Muscle layer of duodenum (tissue), 2 donors: ENCODE data around the gene FILIP1.

Source experiments
- H3K27ac ChIP-seq: one replicate; pipeline ENCODE4 v1.7.0; 2013; ENCODE audit warnings: mild to moderate bottlenecking, low read length
- H3K27me3 ChIP-seq: one replicate; pipeline ENCODE4 v1.7.0; 2013; ENCODE audit warnings: low read depth, mild to moderate bottlenecking, control low read depth, low read length
- H3K36me3 ChIP-seq, 2 donors: one replicate each; pipeline ENCODE4 v1.7.0; 2013; ENCODE audit warnings: low read length in 2 of 2, control low read depth in 1 of 2, mild to moderate bottlenecking in 1 of 2; ENCODE audit not compliant: insufficient read depth in 2 of 2, control insufficient read depth in 1 of 2
- H3K4me1 ChIP-seq, 2 donors: one replicate each; pipeline ENCODE4 v1.7.0; 2013; ENCODE audit warnings: low read length in 2 of 2, mild to moderate bottlenecking in 2 of 2, control low read depth in 1 of 2, moderate library complexity in 1 of 2; ENCODE audit not compliant: insufficient read depth in 2 of 2, control insufficient read depth in 1 of 2
- H3K4me3 ChIP-seq, 2 donors: one replicate each; pipeline ENCODE4 v1.7.0; 2013; ENCODE audit warnings: low read length in 2 of 2, low read depth in 1 of 2, mild to moderate bottlenecking in 1 of 2
- H3K9me3 ChIP-seq, 2 donors: one replicate each; pipeline ENCODE4 v1.7.0; 2013; ENCODE audit warnings: low read length in 2 of 2, control low read depth in 1 of 2, mild to moderate bottlenecking in 1 of 2; ENCODE audit not compliant: control insufficient read depth in 1 of 2
- donor health status: healthy.

The FILIP1 gene

GRCh38 chr6:75431379-75431778 lies 62.2 kb downstream of the FILIP1 start:
- H3K4me1 ChIP-seq, result peaks cover 9 to 27% of the 10 kb centered on the region in 2 donors
- H3K9me3 ChIP-seq, result no peaks in the 10 kb centered on the region
- H3K4me3 ChIP-seq, result no peak overlapping the region
- no peaks in the 10 kb centered on the region for H3K36me3 ChIP-seq
- no peak overlapping the region for H3K27ac ChIP-seq
- H3K27me3 ChIP-seq, result no peaks in the 10 kb centered on the region

DNA sequence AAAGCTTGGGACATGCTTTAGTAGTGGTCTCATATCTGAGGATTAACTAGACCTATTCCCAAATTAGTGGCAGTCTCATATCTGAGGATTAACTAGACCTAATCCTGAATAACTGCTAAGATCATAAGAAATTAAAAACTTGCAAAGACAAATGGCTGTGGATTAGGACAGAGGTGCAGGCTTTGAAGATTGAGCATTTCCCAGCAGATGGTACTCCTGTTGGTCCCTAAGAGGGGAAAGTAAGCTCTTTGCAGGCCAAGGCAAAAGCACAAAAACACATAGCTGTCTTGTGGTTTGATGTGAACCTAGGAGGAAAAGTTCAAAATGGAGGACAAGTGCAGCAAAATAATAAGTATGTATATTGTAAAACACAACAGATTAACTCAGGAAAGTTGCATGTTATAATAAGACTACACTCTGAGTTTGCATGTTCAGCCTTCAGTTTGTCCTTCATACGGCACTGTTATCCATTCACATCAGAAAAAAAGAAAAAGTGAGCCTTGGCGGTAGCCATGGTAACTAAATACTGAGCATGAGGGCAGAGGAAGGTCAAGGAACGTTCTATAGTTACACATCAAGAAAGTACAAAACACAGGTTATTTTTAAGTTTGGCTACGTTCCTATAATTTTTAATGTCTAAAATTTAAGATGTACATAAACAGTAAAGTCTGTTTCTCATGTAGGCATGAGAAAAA lies 62.8 kb downstream of the FILIP1 start:
- H3K4me3 ChIP-seq, result no peak overlapping the region
- no peak overlapping the region for H3K27ac ChIP-seq
- H3K36me3 ChIP-seq, result no peaks in the 10 kb centered on the region
- no peaks in the 10 kb centered on the region for H3K9me3 ChIP-seq
- peaks cover 7 to 22% of the 10 kb centered on the region in 2 donors for H3K4me1 ChIP-seq
- no peaks in the 10 kb centered on the region for H3K27me3 ChIP-seq

- Histone ChIP-seq H3K9me3 (no peaks in the 10 kb centered on the region), H3K27me3 (no peaks in the 10 kb centered on the region), H3K27ac (no peak overlapping the region), H3K36me3 (no peaks in the 10 kb centered on the region), H3K4me1 (peaks cover 7 to 22% of the 10 kb centered on the region in 2 donors), H3K4me3 (no peak overlapping the region)
Measured at GRCh38 chr6:75429061-75429703, 64.4 kb downstream of the FILIP1 start.

DNA sequence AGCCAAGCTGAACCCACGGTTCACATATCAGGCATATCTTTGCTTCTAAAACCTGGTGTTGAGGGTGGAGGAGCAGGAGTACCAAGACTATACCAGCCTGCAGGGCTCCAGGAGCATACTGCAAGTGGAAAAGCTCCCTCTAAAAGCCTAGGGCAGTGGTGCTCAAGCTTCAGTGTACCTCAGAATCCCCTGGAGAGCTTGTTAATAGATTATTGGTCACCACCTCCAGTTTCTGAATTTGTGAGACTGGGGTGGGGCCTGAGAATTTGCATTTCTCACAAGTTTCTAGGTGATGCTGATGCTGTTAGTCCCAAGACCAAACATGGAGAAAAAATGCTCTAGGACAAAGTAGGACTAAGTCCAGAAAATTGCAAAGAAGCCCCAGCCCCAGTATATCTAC lies 65.4 kb downstream of the FILIP1 start:
- H3K36me3 ChIP-seq, result no peaks in the 10 kb centered on the region
- no peak overlapping the region for H3K4me3 ChIP-seq
- H3K9me3 ChIP-seq, result no peaks in the 10 kb centered on the region
- peaks cover 7 to 22% of the 10 kb centered on the region in 2 donors for H3K4me1 ChIP-seq
- H3K27me3 ChIP-seq, result no peaks in the 10 kb centered on the region
- H3K27ac ChIP-seq, result no peak overlapping the region

DNA sequence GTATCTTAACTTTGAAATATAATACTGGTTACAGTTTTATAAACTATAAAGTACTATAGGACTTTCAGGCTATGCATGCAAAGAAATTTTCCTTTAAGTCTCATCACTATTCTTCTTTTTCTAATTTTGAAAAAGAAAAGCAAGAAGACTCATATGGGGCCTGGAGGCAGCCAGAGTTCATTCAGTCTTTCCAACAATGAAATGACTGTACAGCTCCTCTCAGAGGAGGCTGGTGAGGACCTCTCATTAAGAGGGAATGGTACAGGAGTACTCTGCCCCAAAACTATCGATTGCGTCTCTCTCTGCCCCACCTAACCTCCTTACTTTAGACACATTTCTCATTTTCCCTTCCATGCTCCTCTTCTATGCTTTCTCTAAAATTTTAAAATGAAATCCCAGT lies 66.3 kb downstream of the FILIP1 start:
- Histone ChIP-seq H3K4me3 (no peak overlapping the region), H3K36me3 (no peaks in the 10 kb centered on the region), H3K27ac (no peak overlapping the region), H3K27me3 (no peaks in the 10 kb centered on the region), H3K9me3 (no peaks in the 10 kb centered on the region), H3K4me1 (peaks cover 7 to 22% of the 10 kb centered on the region in 2 donors)

- H3K27me3 ChIP-seq, result no peaks in the 10 kb centered on the region
- H3K27ac ChIP-seq, result no peak overlapping the region
- no peak overlapping the region for H3K4me3 ChIP-seq
- H3K36me3 ChIP-seq, result no peaks in the 10 kb centered on the region
- no peaks in the 10 kb centered on the region for H3K9me3 ChIP-seq
- H3K4me1 ChIP-seq, result peaks cover 0 to 7% of the 10 kb centered on the region in 2 donors
Measured at GRCh38 chr6:75424618-75425548, 68.7 kb downstream of the FILIP1 start.

DNA sequence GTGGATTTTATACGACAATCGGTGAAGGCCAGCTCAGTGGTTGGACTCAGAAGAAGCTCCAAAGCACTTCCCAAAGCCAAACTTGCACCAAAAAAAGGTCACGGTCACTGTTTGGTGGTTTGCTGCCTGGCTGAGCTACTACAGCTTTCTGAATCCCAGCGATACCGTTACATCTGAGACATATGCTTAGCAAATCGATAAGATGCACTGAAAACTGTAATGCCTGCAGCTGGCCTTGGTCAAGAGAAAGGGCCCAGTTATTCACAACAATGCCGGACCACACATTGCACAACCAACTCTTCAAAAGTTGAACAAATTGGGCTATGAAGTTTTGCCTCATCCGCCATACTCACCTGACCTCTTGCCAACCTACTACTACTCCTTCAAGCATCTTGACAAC lies 70.2 kb downstream of the FILIP1 start:
- H3K36me3 ChIP-seq, result no peaks in the 10 kb centered on the region
- no peak overlapping the region for H3K27ac ChIP-seq
- no peaks in the 10 kb centered on the region for H3K4me1 ChIP-seq
- no peaks in the 10 kb centered on the region for H3K27me3 ChIP-seq
- H3K4me3 ChIP-seq, result no peak overlapping the region
- H3K9me3 ChIP-seq, result no peaks in the 10 kb centered on the region

- H3K27ac ChIP-seq, result no peak overlapping the region
- H3K36me3 ChIP-seq, result no peaks in the 10 kb centered on the region
- peaks cover 0 to 5% of the 10 kb centered on the region in 2 donors for H3K4me1 ChIP-seq
- no peaks in the 10 kb centered on the region for H3K9me3 ChIP-seq
- no peak overlapping the region for H3K4me3 ChIP-seq
- no peaks in the 10 kb centered on the region for H3K27me3 ChIP-seq
Measured at GRCh38 chr6:75422024-75422639, 71.5 kb downstream of the FILIP1 start.

DNA sequence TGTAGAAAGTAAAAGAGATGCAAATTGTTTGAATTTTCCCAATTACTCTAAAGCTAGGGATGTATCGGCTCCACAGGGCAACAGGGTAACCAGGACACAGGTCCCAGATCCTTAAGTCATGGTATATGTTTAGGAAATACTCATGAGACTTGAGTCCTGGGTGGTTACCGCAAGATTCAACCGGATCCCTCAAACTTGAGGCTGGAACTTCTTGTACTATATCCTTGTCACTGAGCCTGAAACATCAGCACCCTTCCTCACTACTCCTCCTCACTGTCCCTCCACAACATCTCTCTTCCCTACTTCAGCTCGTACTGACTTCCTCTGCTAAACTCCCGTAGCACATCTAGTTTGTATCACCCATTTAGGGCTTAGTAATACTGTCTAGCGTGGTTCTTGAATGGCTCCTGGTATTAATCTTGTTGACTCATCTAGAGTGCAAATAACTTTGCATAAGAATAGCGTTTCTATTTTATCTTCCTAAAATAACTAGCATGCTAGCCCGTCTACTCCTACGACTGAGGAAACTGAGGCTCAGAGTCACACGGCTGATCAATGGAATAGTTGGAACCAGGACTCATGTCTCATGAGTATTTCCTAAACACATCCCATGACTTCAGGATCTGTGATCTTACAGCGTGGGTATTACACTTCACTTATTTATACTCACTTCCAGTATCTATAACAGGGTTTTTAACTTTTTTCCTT lies 72.1 kb downstream of the FILIP1 start:
- Histone ChIP-seq H3K27ac (no peak overlapping the region), H3K27me3 (no peaks in the 10 kb centered on the region), H3K4me3 (no peak overlapping the region), H3K4me1 (peaks cover 0 to 6% of the 10 kb centered on the region in 2 donors), H3K9me3 (no peaks in the 10 kb centered on the region), H3K36me3 (no peaks in the 10 kb centered on the region)

- Histone ChIP-seq H3K36me3 (no peaks in the 10 kb centered on the region), H3K9me3 (no peaks in the 10 kb centered on the region), H3K4me1 (peaks cover 0 to 6% of the 10 kb centered on the region in 2 donors), H3K4me3 (no peak overlapping the region), H3K27ac (no peak overlapping the region), H3K27me3 (no peaks in the 10 kb centered on the region)
Measured at GRCh38 chr6:75419980-75420379, 73.6 kb downstream of the FILIP1 start.
